ENCODE results near the gene NTM.

NTM gene

GRCh38 chr11:131819865-131820264, 449.4 kb downstream of the NTM start:
- Mint-ChIP-seq H3K4me3 (no peak overlapping the region), H3K9me3 (peaks cover 0 to 2% of the 10 kb centered on the region in 2 donors), H3K4me1 (no peaks in the 10 kb centered on the region), H3K27me3 (peaks cover 3 to 7% of the 10 kb centered on the region in 2 donors), H3K27ac (no peak overlapping the region), H3K36me3 (no peaks in the 10 kb centered on the region)
- ATAC-seq (replicated peaks) (no peak), DNase-seq (no peak)

GRCh38 chr11:131822506-131822905, 452.1 kb downstream of the NTM start:
- no peak overlapping the region for H3K27ac Mint-ChIP-seq
- H3K4me1 Mint-ChIP-seq = no peaks in the 10 kb centered on the region
- H3K9me3 Mint-ChIP-seq = no peaks in the 10 kb centered on the region
- H3K27me3 Mint-ChIP-seq = peaks cover 3 to 7% of the 10 kb centered on the region in 2 donors
- H3K36me3 Mint-ChIP-seq = no peaks in the 10 kb centered on the region
- DNase-seq (no peak), ATAC-seq (replicated peaks) (no peak)
- H3K4me3 Mint-ChIP-seq = no peak overlapping the region

- ATAC-seq (replicated peaks) (no peak), DNase-seq (no peak)
- Mint-ChIP-seq H3K9me3 (no peaks in the 10 kb centered on the region), H3K4me1 (no peaks in the 10 kb centered on the region), H3K36me3 (no peaks in the 10 kb centered on the region), H3K27me3 (peaks cover 3 to 7% of the 10 kb centered on the region in 2 donors), H3K27ac (no peak overlapping the region), H3K4me3 (no peak overlapping the region)
Observed at GRCh38 chr11:131823772-131824171, 453.4 kb downstream of the NTM start.

GRCh38 chr11:131824771-131825170, 454.4 kb downstream of the NTM start:
- no peaks in the 10 kb centered on the region for H3K36me3 Mint-ChIP-seq
- no peak overlapping the region for H3K4me3 Mint-ChIP-seq
- no peak for ATAC-seq (replicated peaks)
- no peak for DNase-seq
- no peaks in the 10 kb centered on the region for H3K4me1 Mint-ChIP-seq
- H3K9me3 Mint-ChIP-seq = no peaks in the 10 kb centered on the region
- H3K27me3 Mint-ChIP-seq = peaks cover 3 to 7% of the 10 kb centered on the region in 2 donors
- no peak overlapping the region for H3K27ac Mint-ChIP-seq

GRCh38 chr11:131827430-131827829, 457.0 kb downstream of the NTM start:
- ATAC-seq (replicated peaks) (no peak), DNase-seq (no peak)
- H3K27me3 Mint-ChIP-seq = peaks cover 3 to 7% of the 10 kb centered on the region in 2 donors
- H3K4me3 Mint-ChIP-seq = no peak overlapping the region
- H3K9me3 Mint-ChIP-seq = peaks cover 0 to 2% of the 10 kb centered on the region in 2 donors
- H3K4me1 Mint-ChIP-seq = no peaks in the 10 kb centered on the region
- no peaks in the 10 kb centered on the region for H3K36me3 Mint-ChIP-seq
- H3K27ac Mint-ChIP-seq = no peak overlapping the region

GRCh38 chr11:131829725-131830124, 459.3 kb downstream of the NTM start:
- ATAC-seq (replicated peaks) = no peak
- Mint-ChIP-seq H3K27me3 (no peaks in the 10 kb centered on the region), H3K36me3 (no peaks in the 10 kb centered on the region), H3K9me3 (peaks cover 0 to 2% of the 10 kb centered on the region in 2 donors), H3K4me1 (no peaks in the 10 kb centered on the region), H3K4me3 (no peak overlapping the region), H3K27ac (no peak overlapping the region)
- DNase-seq = no peak

GRCh38 chr11:131832079-131832478, 461.7 kb downstream of the NTM start:
- H3K4me1 Mint-ChIP-seq = no peaks in the 10 kb centered on the region
- H3K27me3 Mint-ChIP-seq = no peaks in the 10 kb centered on the region
- DNase-seq = no peak
- no peak for ATAC-seq (replicated peaks)
- H3K4me3 Mint-ChIP-seq = no peak overlapping the region
- peaks cover 0 to 2% of the 10 kb centered on the region in 2 donors for H3K9me3 Mint-ChIP-seq
- no peak overlapping the region for H3K27ac Mint-ChIP-seq
- no peaks in the 10 kb centered on the region for H3K36me3 Mint-ChIP-seq

- no peaks in the 10 kb centered on the region for H3K4me1 Mint-ChIP-seq
- no peak overlapping the region for H3K27ac Mint-ChIP-seq
- DNase-seq (no peak), ATAC-seq (replicated peaks) (no peak)
- H3K9me3 Mint-ChIP-seq = peaks cover 0 to 2% of the 10 kb centered on the region in 2 donors
- H3K27me3 Mint-ChIP-seq = no peaks in the 10 kb centered on the region
- no peak overlapping the region for H3K4me3 Mint-ChIP-seq
- no peaks in the 10 kb centered on the region for H3K36me3 Mint-ChIP-seq
Observed at GRCh38 chr11:131833366-131833765, 463.0 kb downstream of the NTM start.

- H3K4me1 Mint-ChIP-seq = no peaks in the 10 kb centered on the region
- DNase-seq (no peak), ATAC-seq (replicated peaks) (no peak)
- no peak overlapping the region for H3K27ac Mint-ChIP-seq
- H3K9me3 Mint-ChIP-seq = peaks cover 8 to 9% of the 10 kb centered on the region in 2 donors
- H3K27me3 Mint-ChIP-seq = no peaks in the 10 kb centered on the region
- no peak overlapping the region for H3K4me3 Mint-ChIP-seq
- H3K36me3 Mint-ChIP-seq = no peaks in the 10 kb centered on the region
Observed at GRCh38 chr11:131837562-131837961, 467.1 kb downstream of the NTM start.

- DNase-seq (no peak), ATAC-seq (replicated peaks) (no peak)
- H3K27ac Mint-ChIP-seq = no peak overlapping the region
- H3K27me3 Mint-ChIP-seq = no peaks in the 10 kb centered on the region
- H3K4me3 Mint-ChIP-seq = no peak overlapping the region
- H3K4me1 Mint-ChIP-seq = no peaks in the 10 kb centered on the region
- H3K9me3 Mint-ChIP-seq = peaks cover 8 to 9% of the 10 kb centered on the region in 2 donors
- H3K36me3 Mint-ChIP-seq = no peaks in the 10 kb centered on the region
Observed at GRCh38 chr11:131838016-131838415, 467.6 kb downstream of the NTM start.

- DNase-seq (no peak), ATAC-seq (replicated peaks) (no peak)
- Mint-ChIP-seq H3K9me3 (peaks cover 8 to 9% of the 10 kb centered on the region in 2 donors), H3K27ac (no peak overlapping the region), H3K4me1 (no peaks in the 10 kb centered on the region), H3K36me3 (no peaks in the 10 kb centered on the region), H3K4me3 (no peak overlapping the region), H3K27me3 (no peaks in the 10 kb centered on the region)
Observed at GRCh38 chr11:131839326-131839725, 468.9 kb downstream of the NTM start.

GRCh38 chr11:131840545-131840944, 470.1 kb downstream of the NTM start:
- ATAC-seq (replicated peaks) = no peak
- Mint-ChIP-seq H3K9me3 (peaks cover 8 to 9% of the 10 kb centered on the region in 2 donors), H3K4me3 (no peak overlapping the region), H3K4me1 (no peaks in the 10 kb centered on the region), H3K27me3 (no peaks in the 10 kb centered on the region), H3K27ac (no peak overlapping the region), H3K36me3 (no peaks in the 10 kb centered on the region)
- no peak for DNase-seq

GRCh38 chr11:131841028-131841427, 470.6 kb downstream of the NTM start:
- DNase-seq (no peak), ATAC-seq (replicated peaks) (no peak)
- Mint-ChIP-seq H3K36me3 (no peaks in the 10 kb centered on the region), H3K4me1 (no peaks in the 10 kb centered on the region), H3K27me3 (no peaks in the 10 kb centered on the region), H3K4me3 (no peak overlapping the region), H3K9me3 (peaks cover 8 to 9% of the 10 kb centered on the region in 2 donors), H3K27ac (no peak overlapping the region)

- no peaks in the 10 kb centered on the region for H3K36me3 Mint-ChIP-seq
- no peaks in the 10 kb centered on the region for H3K4me1 Mint-ChIP-seq
- ATAC-seq (replicated peaks) (no peak), DNase-seq (no peak)
- no peak overlapping the region for H3K4me3 Mint-ChIP-seq
- peaks cover 8 to 9% of the 10 kb centered on the region in 2 donors for H3K9me3 Mint-ChIP-seq
- no peaks in the 10 kb centered on the region for H3K27me3 Mint-ChIP-seq
- no peak overlapping the region for H3K27ac Mint-ChIP-seq
Observed at GRCh38 chr11:131841925-131842635, 471.7 kb downstream of the NTM start.

GRCh38 chr11:131845255-131845654, 474.8 kb downstream of the NTM start:
- DNase-seq (no peak), ATAC-seq (replicated peaks) (no peak)
- H3K27ac Mint-ChIP-seq = no peak overlapping the region
- H3K4me3 Mint-ChIP-seq = no peak overlapping the region
- H3K9me3 Mint-ChIP-seq = peaks cover 5 to 7% of the 10 kb centered on the region in 2 donors
- H3K4me1 Mint-ChIP-seq = no peaks in the 10 kb centered on the region
- no peaks in the 10 kb centered on the region for H3K27me3 Mint-ChIP-seq
- no peaks in the 10 kb centered on the region for H3K36me3 Mint-ChIP-seq
